Gastrocnemius medialis (tissue), 4 donors: ENCODE data around the gene ATXN1.

Experiments used
- CTCF ChIP-seq, 5 experiments: fragments of 450-650 bp in 3 of 5; fragments of 200-600 bp in 2 of 5; sonication (generic) in 2 of 5; IDR thresholded peaks in 4 of 5; conservative IDR thresholded peaks in 1 of 5; 1 replicate in 4 of 5; 2 replicates in 1 of 5; pipeline ENCODE4 v1.5.1; 2016 to 2019; ENCODE audit warnings: antibody characterized with exemption in 5 of 5, mild to moderate bottlenecking in 3 of 5, moderate library complexity in 3 of 5
- POLR2A ChIP-seq, 2 donors: fragments of 450-650 bp; IDR thresholded peaks; one replicate each; pipeline ENCODE4 v1.6.1; 2017; ENCODE audit warnings: antibody characterized with exemption in 2 of 2, mild to moderate bottlenecking in 2 of 2, moderate library complexity in 2 of 2

GRCh38 chr6:16717275-16717942, 43.9 kb downstream of the ATXN1 start:
- TF ChIP-seq CTCF (IDR thresholded peaks at IDR 0.05 in 4 of 5, conservative IDR thresholded peaks at IDR 0.05 in 1 of 5) (no peak), POLR2A (IDR thresholded peaks at IDR 0.05) (no peak)
